Nephron (organoid): ENCODE measurements around the gene SLC24A4.

ENCODE experiments used
- H3K27ac Mint-ChIP-seq, 3 experiments: 2 replicates each; pipeline ENCODE4 v1.8.0; 2020; ENCODE audit warnings: mixed read lengths in 3 of 3, mild to moderate bottlenecking in 2 of 3, moderate library complexity in 1 of 3
- H3K27me3 Mint-ChIP-seq: 2 replicates; pipeline ENCODE4 v1.8.0; 2021; ENCODE audit warnings: low read depth, mild to moderate bottlenecking, moderate library complexity, mixed read lengths
- H3K36me3 Mint-ChIP-seq: 2 replicates; pipeline ENCODE4 v1.8.0; 2020; ENCODE audit warnings: low read depth, mixed read lengths
- H3K4me1 Mint-ChIP-seq: 2 replicates; pipeline ENCODE4 v1.8.0; 2020; ENCODE audit warnings: mixed read lengths
- H3K4me3 Mint-ChIP-seq, 3 experiments: 2 replicates each; pipeline ENCODE4 v1.8.0; 2020; ENCODE audit warnings: mild to moderate bottlenecking in 3 of 3, mixed read lengths in 3 of 3, moderate library complexity in 2 of 3
- H3K9me3 Mint-ChIP-seq: 2 replicates; pipeline ENCODE4 v1.8.0; 2020; ENCODE audit warnings: mixed read lengths
- TF ChIP-seq, protein P1 (sequence below), 3 experiments: fragments of 200-600 bp; sonication (generic); IDR thresholded peaks; one replicate each; pipeline ENCODE4 v1.5.0; 2021; ENCODE audit warnings: antibody characterized with exemption in 3 of 3; ENCODE audit not compliant: unreplicated experiment in 3 of 3

The SLC24A4 gene

DNA sequence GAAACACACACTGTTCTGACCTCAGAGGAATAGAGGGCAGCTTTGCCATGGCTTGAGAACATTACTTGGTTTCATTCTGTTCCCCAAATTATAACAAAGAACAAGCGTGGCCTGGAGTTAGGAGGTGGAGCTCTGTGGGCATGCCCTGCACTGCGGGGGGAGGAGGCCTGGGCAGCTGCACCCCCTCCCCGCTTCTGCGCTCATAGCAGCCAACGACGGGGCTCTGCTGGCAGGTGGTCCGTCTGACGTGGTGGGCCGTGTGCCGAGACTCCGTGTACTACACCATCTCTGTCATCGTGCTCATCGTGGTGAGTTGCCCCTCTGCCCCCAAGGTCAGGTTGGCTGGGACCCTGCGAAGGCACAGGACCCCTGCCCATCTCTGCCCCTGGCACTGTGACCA lies 120.2 kb downstream of the SLC24A4 start:
- TF ChIP-seq, protein P1, sequence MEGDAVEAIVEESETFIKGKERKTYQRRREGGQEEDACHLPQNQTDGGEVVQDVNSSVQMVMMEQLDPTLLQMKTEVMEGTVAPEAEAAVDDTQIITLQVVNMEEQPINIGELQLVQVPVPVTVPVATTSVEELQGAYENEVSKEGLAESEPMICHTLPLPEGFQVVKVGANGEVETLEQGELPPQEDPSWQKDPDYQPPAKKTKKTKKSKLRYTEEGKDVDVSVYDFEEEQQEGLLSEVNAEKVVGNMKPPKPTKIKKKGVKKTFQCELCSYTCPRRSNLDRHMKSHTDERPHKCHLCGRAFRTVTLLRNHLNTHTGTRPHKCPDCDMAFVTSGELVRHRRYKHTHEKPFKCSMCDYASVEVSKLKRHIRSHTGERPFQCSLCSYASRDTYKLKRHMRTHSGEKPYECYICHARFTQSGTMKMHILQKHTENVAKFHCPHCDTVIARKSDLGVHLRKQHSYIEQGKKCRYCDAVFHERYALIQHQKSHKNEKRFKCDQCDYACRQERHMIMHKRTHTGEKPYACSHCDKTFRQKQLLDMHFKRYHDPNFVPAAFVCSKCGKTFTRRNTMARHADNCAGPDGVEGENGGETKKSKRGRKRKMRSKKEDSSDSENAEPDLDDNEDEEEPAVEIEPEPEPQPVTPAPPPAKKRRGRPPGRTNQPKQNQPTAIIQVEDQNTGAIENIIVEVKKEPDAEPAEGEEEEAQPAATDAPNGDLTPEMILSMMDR (IDR thresholded peaks at IDR 0.05; ENCODE audit: unreplicated experiment in 3 of 3): no peak

DNA sequence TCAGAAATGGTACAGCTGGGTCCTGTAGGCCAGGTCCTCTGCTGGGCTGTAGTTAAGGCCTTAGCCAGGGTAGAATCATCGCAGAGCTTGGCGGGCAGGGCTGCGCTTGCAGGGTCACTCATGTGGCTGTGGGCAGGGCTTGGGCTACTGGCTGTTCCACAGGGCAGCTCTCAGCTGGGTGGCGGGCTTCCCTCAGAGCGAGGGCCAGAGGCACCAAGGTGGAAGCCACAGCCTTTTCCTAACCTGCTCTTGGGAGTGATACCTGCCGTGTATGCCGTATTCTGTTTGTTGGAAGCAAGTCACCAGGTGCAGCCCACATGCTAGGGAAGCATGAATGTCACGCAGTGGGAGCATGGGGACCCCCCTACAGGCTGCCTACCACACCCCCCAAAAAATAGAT lies 120.8 kb downstream of the SLC24A4 start:
- no peaks in the 10 kb centered on the region for H3K36me3 Mint-ChIP-seq
- TF ChIP-seq, protein P1 (IDR thresholded peaks at IDR 0.05; ENCODE audit: unreplicated experiment in 3 of 3): no peak

More for the DNA sequence above, 120.2 kb downstream of the SLC24A4 start:
- Mint-ChIP-seq H3K4me3 (no peak overlapping the region), H3K27ac (no peak overlapping the region), H3K27me3 (peaks cover 9% of the 10 kb centered on the region), H3K36me3 (no peaks in the 10 kb centered on the region), H3K9me3 (no peaks in the 10 kb centered on the region), H3K4me1 (peaks cover 12% of the 10 kb centered on the region)

DNA sequence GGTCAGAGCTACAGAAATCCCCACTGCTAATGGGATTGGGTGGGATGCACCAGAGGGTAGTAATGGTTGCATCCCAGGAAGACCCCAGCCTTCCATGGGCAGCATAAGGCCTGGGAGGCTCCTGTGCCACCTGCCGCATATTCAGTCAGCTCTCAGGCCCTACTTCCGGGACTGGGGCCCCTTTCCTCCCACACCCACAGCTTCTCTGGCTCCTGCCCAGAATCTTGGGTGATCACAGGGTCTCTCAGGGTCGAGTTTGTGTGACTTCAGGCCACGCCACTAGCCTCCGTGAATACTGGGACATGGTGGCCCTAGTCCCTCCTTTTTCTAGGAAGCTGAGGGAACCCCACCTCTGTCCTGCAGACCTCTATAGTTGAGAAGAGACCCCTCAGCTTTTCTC lies 123.8 kb downstream of the SLC24A4 start:
- TF ChIP-seq, protein P1 (IDR thresholded peaks at IDR 0.05; ENCODE audit: unreplicated experiment in 3 of 3): no peak
- Mint-ChIP-seq H3K4me3 (no peak overlapping the region), H3K36me3 (no peaks in the 10 kb centered on the region), H3K27me3 (peaks cover 4% of the 10 kb centered on the region), H3K27ac (no peak overlapping the region), H3K9me3 (no peaks in the 10 kb centered on the region), H3K4me1 (no peaks in the 10 kb centered on the region)

More for the DNA sequence above, 120.8 kb downstream of the SLC24A4 start:
- no peak overlapping the region for H3K4me3 Mint-ChIP-seq
- H3K27me3 Mint-ChIP-seq: peaks cover 9% of the 10 kb centered on the region
- no peaks in the 10 kb centered on the region for H3K9me3 Mint-ChIP-seq
- no peak overlapping the region for H3K27ac Mint-ChIP-seq
- H3K4me1 Mint-ChIP-seq: peaks cover 12% of the 10 kb centered on the region

DNA sequence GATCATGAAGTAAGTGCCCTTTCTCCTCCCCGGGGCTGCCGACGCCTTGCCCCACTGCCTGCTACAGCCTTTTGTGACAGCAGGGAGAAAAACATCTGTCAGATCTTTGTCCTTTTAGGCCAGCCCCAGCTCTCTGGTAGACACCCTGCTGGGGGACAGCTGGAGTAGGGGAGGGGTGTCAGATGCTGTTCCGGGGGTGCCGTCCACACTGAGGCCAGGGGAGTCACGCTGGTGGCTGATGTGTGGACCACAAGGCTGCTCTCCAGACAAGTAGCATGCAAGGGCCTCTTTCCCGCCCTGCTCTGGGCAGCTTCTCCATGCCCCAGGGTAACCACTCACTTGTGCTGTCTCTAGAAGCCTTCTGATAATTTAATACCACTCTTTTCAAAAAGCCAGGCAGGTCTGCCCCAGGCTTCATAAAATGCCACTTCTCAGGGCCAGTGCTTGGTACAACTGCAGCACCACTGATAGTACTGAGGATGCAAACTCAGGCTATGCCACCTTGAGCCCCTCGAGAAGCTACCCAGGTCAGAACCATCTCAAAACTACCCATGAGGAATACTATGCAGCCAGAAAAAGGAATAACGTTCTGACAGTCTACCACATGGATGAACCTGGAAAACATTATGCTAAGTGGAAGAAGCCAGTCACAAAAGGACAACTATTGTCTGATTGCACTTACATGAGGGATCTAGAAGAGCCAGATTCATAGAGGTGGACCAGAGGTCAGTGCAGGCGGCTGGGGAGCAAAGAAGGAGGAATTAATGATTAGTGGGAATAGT lies 124.6 kb downstream of the SLC24A4 start:
- Mint-ChIP-seq H3K27ac (no peak overlapping the region), H3K27me3 (peaks cover 4% of the 10 kb centered on the region), H3K9me3 (no peaks in the 10 kb centered on the region), H3K4me1 (peaks cover 2% of the 10 kb centered on the region), H3K36me3 (no peaks in the 10 kb centered on the region), H3K4me3 (no peak overlapping the region)
- TF ChIP-seq, protein P1 (IDR thresholded peaks at IDR 0.05; ENCODE audit: unreplicated experiment in 3 of 3): no peak

DNA sequence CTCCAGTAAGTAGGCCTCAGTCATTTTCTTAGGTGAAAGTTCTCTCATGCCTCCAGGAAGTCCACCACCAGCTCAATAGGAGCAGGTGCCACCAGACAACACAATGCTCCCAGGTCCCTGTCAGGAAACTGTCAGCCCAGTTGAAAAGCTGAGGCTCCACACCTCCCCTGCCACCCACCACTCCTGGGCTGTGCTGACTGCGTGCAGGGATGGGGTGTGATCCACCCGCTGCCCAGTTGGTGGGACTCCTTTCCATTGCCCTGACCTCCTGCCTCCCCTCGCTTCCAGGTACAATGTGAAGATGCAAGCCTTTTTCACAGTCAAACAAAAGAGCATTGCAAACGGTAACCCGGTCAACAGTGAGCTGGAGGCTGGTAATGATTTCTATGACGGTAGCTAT lies 125.8 kb downstream of the SLC24A4 start:
- Mint-ChIP-seq H3K27ac (no peak overlapping the region), H3K36me3 (no peaks in the 10 kb centered on the region), H3K9me3 (no peaks in the 10 kb centered on the region), H3K27me3 (peaks cover 4% of the 10 kb centered on the region), H3K4me1 (peaks cover 4% of the 10 kb centered on the region), H3K4me3 (no peak overlapping the region)
- TF ChIP-seq, protein P1 (IDR thresholded peaks at IDR 0.05; ENCODE audit: unreplicated experiment in 3 of 3): no peak
